Smooth muscle cell (in vitro differentiated cells): ENCODE data around the gene MPV17L. TPM values are rescaled to one million over a fixed set of nuclear protein-coding genes. Genes with fewer than 3 reads are reported as not detected.

Source experiments
- DNase-seq: peaks from one replicate; lab custom pipeline; 2025; ENCODE audit not compliant: unreplicated experiment; lab: John Stamatoyannopoulos, UW
- H2AFZ ChIP-seq: fragments of 200-600 bp; sonication (generic); 2 replicates; pipeline ENCODE4 v1.6.0; 2016; ENCODE audit warnings: antibody characterized with exemption, low read depth, mild to moderate bottlenecking
- H3F3A ChIP-seq: fragments of 200-600 bp; sonication (generic); 2 replicates; pipeline ENCODE4 v1.6.0; 2017; ENCODE audit warnings: antibody characterized with exemption, low read depth
- H3K27ac ChIP-seq: fragments of 200-600 bp; sonication (generic); 2 replicates; pipeline ENCODE4 v1.5.1; 2016; ENCODE audit warnings: low read depth, mild to moderate bottlenecking
- H3K27me3 ChIP-seq: fragments of 200-600 bp; sonication (generic); 2 replicates; pipeline ENCODE4 v1.6.1; 2016; ENCODE audit warnings: low read depth, mild to moderate bottlenecking
- H3K36me3 ChIP-seq: fragments of 200-600 bp; sonication (generic); 2 replicates; pipeline ENCODE4 v1.5.1; 2016; ENCODE audit warnings: low read depth
- H3K4me1 ChIP-seq: fragments of 200-600 bp; sonication (generic); 2 replicates; pipeline ENCODE4 v1.5.1; 2016; ENCODE audit warnings: low read depth
- H3K4me2 ChIP-seq: fragments of 200-600 bp; sonication (generic); 2 replicates; pipeline ENCODE4 v1.6.0; 2016; ENCODE audit warnings: mild to moderate bottlenecking
- H3K4me3 ChIP-seq: fragments of 200-600 bp; sonication (generic); 2 replicates; pipeline ENCODE4 v1.5.1; 2016; ENCODE audit warnings: mild to moderate bottlenecking
- H3K79me2 ChIP-seq: fragments of 200-600 bp; sonication (generic); 2 replicates; pipeline ENCODE4 v1.6.0; 2016; ENCODE audit warnings: low read depth, mild to moderate bottlenecking
- H3K9ac ChIP-seq: fragments of 200-600 bp; sonication (generic); 2 replicates; pipeline ENCODE4 v1.6.0; 2016; ENCODE audit warnings: low read depth
- H3K9me3 ChIP-seq: fragments of 200-600 bp; sonication (generic); replicated peaks from 2 replicates; pipeline ENCODE4 v1.5.1; 2016; ENCODE audit warnings: low read depth
- H4K20me1 ChIP-seq: fragments of 200-600 bp; sonication (generic); 2 replicates; pipeline ENCODE4 v1.6.0; 2016; ENCODE audit warnings: low read depth
- CTCF ChIP-seq: fragments of 200-600 bp; sonication (generic); IDR thresholded peaks from 2 replicates; pipeline ENCODE4 v1.5.1; 2017; ENCODE audit warnings: borderline replicate concordance, mild to moderate bottlenecking, antibody characterized with exemption; ENCODE audit not compliant: insufficient read depth, poor library complexity, severe bottlenecking
- WGBS: methylation state at CpG from one replicate; pipeline ENCODE4 v1.1.7; 2016; ENCODE audit warnings: low lambda C conversion rate; 5-methylcytosine and 5-hydroxymethylcytosine counted together
- polyA plus RNA-seq: library from polyadenylated mRNA; unstranded; fragments of >200 nt; fragmentation: Nextera tagmentation; extraction: Ambion mirVana; gene quantifications from 2 replicates; pipeline ENCODE4 v1.2.1, GENCODE V29; 2016
- total RNA-seq: library from RNA; depleted of rRNA; stranded (reverse); fragments of >200 nt; gene quantifications from 2 replicates; pipeline ENCODE4 v1.2.3, GENCODE V29; 2014

MPV17L gene
- total and polyA plus RNA-seq, 2 experiments from 2014 or later, result not detected

GRCh38 chr16:15457400-15457799 lies 61.8 kb downstream of the MPV17L start:
- Histone ChIP-seq H4K20me1 (peaks cover 3% of the 10 kb centered on the region), H2AFZ (no peak overlapping the region), H3K36me3 (no peaks in the 10 kb centered on the region), H3K4me2 (no peak overlapping the region), H3K79me2 (no peaks in the 10 kb centered on the region), H3K9me3 (no peaks in the 10 kb centered on the region), H3K9ac (no peak overlapping the region), H3K4me3 (no peak overlapping the region), H3F3A (no peaks in the 10 kb centered on the region), H3K27me3 (no peaks in the 10 kb centered on the region), H3K27ac (no peak overlapping the region), H3K4me1 (no peaks in the 10 kb centered on the region)
- no peak for TF ChIP-seq CTCF
- DNase-seq, result no peak
- WGBS, result 91% methylated on average over 3 of the region's 3 CpGs

GRCh38 chr16:15457958-15458357 lies 62.4 kb downstream of the MPV17L start:
- H3K79me2 ChIP-seq, result no peaks in the 10 kb centered on the region
- no peaks in the 10 kb centered on the region for H3K9me3 ChIP-seq
- H3K27me3 ChIP-seq, result no peaks in the 10 kb centered on the region
- no peak overlapping the region for H3K27ac ChIP-seq
- no peaks in the 10 kb centered on the region for H3K36me3 ChIP-seq
- no peak overlapping the region for H2AFZ ChIP-seq
- TF ChIP-seq CTCF, result no peak
- H3F3A ChIP-seq, result no peaks in the 10 kb centered on the region
- no peaks in the 10 kb centered on the region for H3K4me1 ChIP-seq
- no peak overlapping the region for H3K9ac ChIP-seq
- DNase-seq, result no peak
- no peak overlapping the region for H3K4me3 ChIP-seq
- no peak overlapping the region for H3K4me2 ChIP-seq
- H4K20me1 ChIP-seq, result peaks cover 3% of the 10 kb centered on the region
- WGBS, result 68% methylated on average over 4 of the region's 4 CpGs

- Histone ChIP-seq H3K4me1 (no peaks in the 10 kb centered on the region), H3F3A (no peaks in the 10 kb centered on the region), H3K27ac (no peak overlapping the region), H3K36me3 (no peaks in the 10 kb centered on the region), H3K4me2 (no peak overlapping the region), H2AFZ (no peak overlapping the region), H3K9me3 (no peaks in the 10 kb centered on the region), H3K4me3 (no peak overlapping the region), H4K20me1 (peaks cover 3% of the 10 kb centered on the region), H3K9ac (no peak overlapping the region), H3K27me3 (no peaks in the 10 kb centered on the region), H3K79me2 (no peaks in the 10 kb centered on the region)
- DNase-seq, result no peak
- no peak for TF ChIP-seq CTCF
- 100% methylated on average over 1 of the region's 1 CpG for whole genome bisulfite sequencing
These were observed 64.2 kb downstream of the MPV17L start for GRCh38 chr16:15459791-15460190.

- 93% methylated on average over 3 of the region's 3 CpGs for WGBS
These were observed 65.0 kb downstream of the MPV17L start for GRCh38 chr16:15460601-15461000.

More at GRCh38 chr16:15460601-15461000, 65.0 kb downstream of the MPV17L start:
- Histone ChIP-seq H3K27ac (no peak overlapping the region), H3K79me2 (no peaks in the 10 kb centered on the region), H3K4me3 (no peak overlapping the region), H3K9me3 (no peaks in the 10 kb centered on the region), H3K4me2 (no peak overlapping the region), H2AFZ (no peak overlapping the region), H3K4me1 (no peaks in the 10 kb centered on the region), H4K20me1 (peaks cover 2% of the 10 kb centered on the region), H3K27me3 (no peaks in the 10 kb centered on the region), H3K9ac (no peak overlapping the region), H3F3A (no peaks in the 10 kb centered on the region), H3K36me3 (no peaks in the 10 kb centered on the region)
- no peak for DNase-seq
- TF ChIP-seq CTCF, result no peak
